BE2C (cell line): ENCODE data around the gene LLGL2.

Source experiments
- DNase-seq: peaks from one replicate; pipeline ENCODE4 v3.0.0-alpha.2; 2020
- H3K27me3 ChIP-seq: fragments of 250-450 bp; sonication (Bioruptor Pico); 2 replicates; pipeline ENCODE4 v1.5.1; 2020; ENCODE audit warnings: mild to moderate bottlenecking
- H3K36me3 ChIP-seq: fragments of 250-450 bp; sonication (Bioruptor Pico); 2 replicates; pipeline ENCODE4 v1.5.1; 2020; ENCODE audit warnings: mild to moderate bottlenecking
- H3K4me1 ChIP-seq: fragments of 250-450 bp; sonication (Bioruptor Pico); 2 replicates; pipeline ENCODE4 v1.5.1; 2020
- H3K4me3 ChIP-seq: 2 replicates; pipeline ENCODE4 v1.5.1; 2011; ENCODE audit warnings: low read depth, low read length
- H3K9me3 ChIP-seq: fragments of 250-450 bp; sonication (Bioruptor Pico); 2 replicates; pipeline ENCODE4 v1.5.1; 2020
- CTCF ChIP-seq: IDR thresholded peaks from 2 replicates; pipeline ENCODE4 v1.5.1; 2012; ENCODE audit warnings: mild to moderate bottlenecking, low read depth, low read length

The LLGL2 gene

DNA sequence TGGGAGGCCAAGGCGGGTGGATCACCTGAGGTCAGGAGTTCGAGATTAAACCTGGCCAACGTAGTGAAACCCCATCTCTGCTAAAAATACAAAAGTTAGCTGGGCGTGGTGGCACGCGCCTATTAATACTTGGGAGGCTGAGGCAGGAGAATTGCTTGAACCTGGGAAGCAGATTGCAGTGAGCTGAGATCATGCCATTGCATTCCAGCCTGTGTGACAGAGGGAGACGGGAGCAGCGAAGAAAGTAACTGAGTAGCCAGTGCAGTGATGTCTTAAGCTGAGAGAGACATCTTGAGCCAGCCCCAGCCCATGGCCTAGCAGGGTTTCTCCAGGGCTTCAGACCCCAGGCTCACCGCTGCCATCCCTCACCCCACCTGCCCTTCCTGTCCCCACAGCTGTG, 97.9 kb downstream of the LLGL2 start:
- no peak for TF ChIP-seq CTCF
- H3K36me3 ChIP-seq: no peaks in the 10 kb centered on the region
- no peaks in the 10 kb centered on the region for H3K27me3 ChIP-seq

GRCh38 chr17:75624021-75624420, 98.5 kb downstream of the LLGL2 start:
- H3K36me3 ChIP-seq: no peaks in the 10 kb centered on the region
- no peak for TF ChIP-seq CTCF
- no peak for DNase-seq
- H3K4me3 ChIP-seq: no peak overlapping the region
- no peaks in the 10 kb centered on the region for H3K9me3 ChIP-seq
- no peaks in the 10 kb centered on the region for H3K27me3 ChIP-seq
- H3K4me1 ChIP-seq: peaks cover 9% of the 10 kb centered on the region

More for the DNA sequence above, 97.9 kb downstream of the LLGL2 start:
- DNase-seq: no peak
- no peaks in the 10 kb centered on the region for H3K9me3 ChIP-seq
- no peak overlapping the region for H3K4me3 ChIP-seq
- peaks cover 9% of the 10 kb centered on the region for H3K4me1 ChIP-seq
